SK-N-SH (cell line): ENCODE results near the gene KLHL13.

Experiments used
- EP300 ChIP-seq, 2 experiments: IDR thresholded peaks; 2 replicates each; pipeline versions ENCODE4 v1.4.0 to v1.6.1; 2012; ENCODE audit warnings: borderline replicate concordance in 1 of 2, low read depth in 1 of 2, low read length in 1 of 2
- RAD21 ChIP-seq: IDR thresholded peaks from 2 replicates; pipeline ENCODE4 v1.6.1; 2012; ENCODE audit warnings: mild to moderate bottlenecking, low read length

- TF ChIP-seq EP300 (IDR thresholded peaks at IDR 0.05; ENCODE audit: borderline replicate concordance in 1 of 2, low read depth in 1 of 2, low read length in 1 of 2), result no peak
- no peak for TF ChIP-seq RAD21
Measured at GRCh38 chrX:117851025-117851424, 265.6 kb downstream of the KLHL13 start.
